AML-193 (cell line): ENCODE measurements around the gene AGO1.

Experiments used
- DNase-seq, 2 experiments: peaks; one replicate each; lab custom pipeline; 2025; lab: John Stamatoyannopoulos, UW

The AGO1 gene

GRCh38 chr1:35980090-35980489 lies 97.1 kb downstream of the AGO1 start:
- DNase-seq, result no peak
